Naive thymus-derived CD8-positive, alpha-beta T cell (primary cell): Measurements from ENCODE around the gene ZBTB22. TPM values are rescaled to one million over a fixed set of nuclear protein-coding genes. Genes with fewer than 3 reads are reported as not detected.
"Not testable (repeated sequence)": the region's sequence is repeated elsewhere in the genome, so short reads cannot be mapped to it uniquely, and the experiment has no call there.

ENCODE experiments used
- ATAC-seq, 2 donors: fragments of 150-1000 bp; cut with Tn5 transposase in 1 of 2; sonication (Bioruptor Pico), chemical (Tn5 transposase) in 1 of 2; 1 replicate in 1 of 2; 2 replicates in 1 of 2; pipeline ENCODE4 v1.10.0; 2021; ENCODE audit warnings: mild to moderate bottlenecking in 2 of 2, moderate library complexity in 2 of 2
- POLR2A ChIA-PET: fragments of 350-600 bp; sonication (Branson Sonifier 250); formaldehyde crosslinking; loops from one replicate; lab custom pipeline; 2021; ENCODE audit warnings: antibody characterized with exemption; lab: Charles Lee
- DNase-seq, 10 donors: peaks; one replicate each; pipeline versions ENCODE4 v3.0.0 to v3.0.0-alpha.2; 2020 to 2022
- H3K27ac Mint-ChIP-seq, 10 donors: one replicate each; pipeline ENCODE4 v1.8.0; 2020 to 2022; ENCODE audit warnings: mild to moderate bottlenecking in 10 of 10, mixed read lengths in 10 of 10, moderate library complexity in 4 of 10, inconsistent platforms in 1 of 10
- H3K27me3 Mint-ChIP-seq, 5 donors: one replicate each; pipeline ENCODE4 v1.8.0; 2021 to 2022; ENCODE audit warnings: mixed read lengths in 5 of 5
- H3K36me3 Mint-ChIP-seq, 3 donors: one replicate each; pipeline ENCODE4 v1.8.0; 2020 to 2022; ENCODE audit warnings: mixed read lengths in 3 of 3, mild to moderate bottlenecking in 2 of 3, inconsistent platforms in 1 of 3
- H3K4me1 Mint-ChIP-seq, 4 donors: one replicate each; pipeline ENCODE4 v1.8.0; 2021 to 2022; ENCODE audit warnings: mixed read lengths in 4 of 4
- H3K4me3 Mint-ChIP-seq, 10 donors: one replicate each; pipeline ENCODE4 v1.8.0; 2020 to 2022; ENCODE audit warnings: mild to moderate bottlenecking in 10 of 10, mixed read lengths in 10 of 10, moderate library complexity in 6 of 10, inconsistent platforms in 1 of 10
- H3K9me3 Mint-ChIP-seq, 9 donors: one replicate each; pipeline ENCODE4 v1.8.0; 2020 to 2022; ENCODE audit warnings: mixed read lengths in 9 of 9, mild to moderate bottlenecking in 3 of 9, inconsistent platforms in 1 of 9, moderate library complexity in 1 of 9
- polyA plus RNA-seq, 3 donors: library from polyadenylated mRNA; unstranded; fragments of 300-500 nt; fragmentation: Illumina TruSeq; gene quantifications; one replicate each; pipeline ENCODE4 v1.2.3, GENCODE V29; 2021
- total RNA-seq, 8 experiments: library from RNA in 2 of 8; stranded (reverse) in 2 of 8; gene quantifications; one replicate each; pipeline ENCODE4 v1.2.3 and lab custom pipeline; 2021 to 2026

ZBTB22 gene
- total RNA-seq (10 to 100 TPM; 29.7 to 33.6 TPM), polyA plus RNA-seq (10 to 100 TPM; 10.4 to 13.4 (median 10.7) TPM), total RNA-seq (lab: John Stamatoyannopoulos, UW) (15.7 to 48.5 (median 22.6) reads per million in 6 experiments)

DNA sequence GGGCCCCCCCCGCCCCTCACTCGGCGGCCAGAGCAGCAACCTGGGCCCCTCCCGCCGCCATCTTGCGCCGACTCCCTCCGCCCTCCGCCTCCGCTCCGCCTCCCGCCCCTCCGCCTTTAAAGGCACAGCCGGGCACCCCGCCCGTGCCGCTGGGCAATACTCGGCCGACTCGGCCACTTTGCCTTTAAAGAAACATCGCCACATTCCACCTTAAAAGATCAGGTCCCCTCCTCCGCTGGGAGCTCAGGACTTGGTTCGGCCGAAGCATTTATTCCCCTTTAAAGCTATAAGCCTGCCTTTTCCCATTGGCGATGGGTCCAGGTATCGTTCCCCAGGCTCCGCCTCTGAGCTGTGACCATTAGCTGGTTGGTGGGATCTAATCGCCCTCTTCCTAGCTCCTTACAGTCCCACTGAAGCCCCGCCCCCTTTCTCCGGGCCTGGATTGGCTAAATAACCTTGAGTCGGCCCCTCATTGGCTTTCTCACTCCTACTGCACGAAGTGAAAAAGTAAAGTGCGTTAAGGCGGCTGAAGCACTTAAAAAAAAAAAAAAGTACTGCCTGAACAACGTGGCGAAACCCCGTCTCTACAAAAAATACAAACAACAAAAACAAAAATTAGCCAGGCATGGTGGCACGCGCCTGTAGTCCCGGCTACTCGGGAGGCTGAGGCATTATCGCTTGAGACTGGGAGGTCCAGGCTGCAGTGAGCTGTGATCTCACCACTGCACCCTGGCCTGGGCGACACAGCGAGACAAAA is at the start of gene ZBTB22:
Gene ZBTB22 (minus strand): TSS at position 76 of the 757 bp plus-strand sequence. CDS start 828 bp downstream, outside the sequence.
- H3K27me3 Mint-ChIP-seq = no peaks in the 10 kb centered on the region
- H3K4me1 Mint-ChIP-seq = peaks cover 36 to 87% (median 79%) of the 10 kb centered on the region in 4 donors
- peaks cover 0 to 45% (median 16%) of the 10 kb centered on the region in 3 donors for H3K36me3 Mint-ChIP-seq
- no peaks in the 10 kb centered on the region for H3K9me3 Mint-ChIP-seq
- DNase-seq = peak; percentile 89 to 98 (median 94)
- POLR2A ChIA-PET = interaction anchor here (0.6 to 5.3 kb wide), 28 partner anchors 9 to 1689 kb away, joined by 3 to 141 read pairs (median 5); partner anchors contain the start of genes B3GALT4, PFDN6, RGL2 and RPS18
- H3K4me3 Mint-ChIP-seq = peak within 1 kb of the TSS in 9 of 10 donors; percentile 96 to 100 (median 99)
- H3K27ac Mint-ChIP-seq = peak within 1 kb of the TSS; percentile 95 to 100 (median 98)
- peak; percentile 59 to 62 for ATAC-seq

DNA sequence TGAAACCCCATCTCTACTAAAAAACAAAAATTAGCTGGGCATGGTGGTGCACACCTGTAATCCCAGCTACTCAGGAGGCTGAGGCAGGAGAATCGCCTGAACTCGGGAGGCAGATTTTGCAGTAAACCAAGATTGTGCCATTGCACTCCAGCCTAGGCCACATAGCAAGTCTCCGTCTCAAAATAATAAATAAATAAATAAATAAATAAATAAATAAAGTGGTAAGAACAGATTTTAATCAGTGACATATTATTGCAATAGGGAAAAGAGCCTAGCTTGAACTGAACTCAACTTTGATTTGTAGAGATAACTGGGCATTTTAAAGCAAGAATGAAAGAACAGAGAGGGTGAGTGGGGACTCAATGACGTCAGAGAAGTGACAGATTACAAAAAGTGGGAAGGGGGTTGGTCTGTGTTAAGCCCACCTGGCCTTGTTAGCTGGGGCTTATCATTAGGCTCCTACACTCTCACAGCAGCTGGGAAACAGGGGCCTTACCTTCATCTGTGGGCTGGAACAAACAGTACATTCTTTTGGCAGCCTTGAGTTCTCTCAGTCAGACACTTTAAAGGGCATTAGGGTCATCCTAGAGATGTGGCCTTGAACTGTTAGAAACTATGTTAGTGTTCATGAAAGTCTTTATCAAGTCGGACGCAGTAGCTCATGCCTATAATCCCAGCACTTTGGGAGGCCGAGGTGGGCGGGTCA is 49.6 kb upstream of the ZBTB22 start:
- no peak overlapping the region for H3K4me3 Mint-ChIP-seq
- POLR2A ChIA-PET = interaction anchor here (0.6 to 0.8 kb wide), 3 partner anchors 9 to 195 kb away, joined by 3 to 5 read pairs (median 3); no protein-coding TSS in a partner anchor
- peaks cover 0 to 1% (median 0%) of the 10 kb centered on the region in 4 donors for H3K4me1 Mint-ChIP-seq
- ATAC-seq (no peak), DNase-seq (no peak)
- no peaks in the 10 kb centered on the region for H3K36me3 Mint-ChIP-seq
- no peaks in the 10 kb centered on the region for H3K9me3 Mint-ChIP-seq
- no peak overlapping the region for H3K27ac Mint-ChIP-seq
- no peaks in the 10 kb centered on the region for H3K27me3 Mint-ChIP-seq

DNA sequence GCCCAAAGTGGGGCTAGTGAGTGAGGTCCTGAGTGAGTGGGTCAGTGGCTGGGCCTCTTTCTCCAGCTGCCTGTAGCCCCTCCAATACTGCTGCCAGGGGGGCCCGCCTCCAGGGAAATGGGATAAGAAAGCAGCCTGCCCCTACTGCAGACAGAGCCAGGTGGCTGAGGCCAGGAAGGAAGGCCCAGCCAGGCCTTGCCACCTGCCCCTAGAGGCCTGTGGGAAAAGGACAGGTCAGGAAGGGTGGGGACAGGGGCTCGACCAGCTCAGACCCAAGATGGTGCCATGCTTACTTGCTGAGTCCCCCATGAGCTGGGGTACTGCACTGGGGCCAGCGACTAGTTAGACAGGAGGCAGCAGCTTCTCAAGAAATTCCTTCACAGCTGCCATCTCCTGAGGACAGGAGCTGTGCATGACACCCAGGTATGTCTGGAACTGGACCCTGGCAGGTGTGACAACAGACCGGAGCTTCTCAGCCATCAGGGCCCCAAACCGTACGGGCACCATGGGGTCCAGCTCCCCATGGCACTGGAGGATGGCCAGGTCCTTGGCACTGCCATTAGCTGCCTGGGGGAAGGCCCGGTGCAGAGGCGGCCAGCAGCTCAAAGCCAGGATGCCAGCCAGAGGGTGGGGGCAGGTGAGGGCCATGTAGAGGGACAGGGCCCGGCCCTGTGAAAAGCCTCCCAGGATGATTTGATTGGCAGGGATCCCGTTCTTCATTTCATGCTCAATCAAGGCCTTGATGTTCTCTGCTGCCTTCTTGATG is 47.8 kb upstream of the ZBTB22 start:
- DNase-seq, H3K27ac Mint-ChIP-seq, ATAC-seq, POLR2A ChIA-PET, H3K9me3 Mint-ChIP-seq, H3K4me1 Mint-ChIP-seq, H3K36me3 Mint-ChIP-seq, H3K27me3 Mint-ChIP-seq, H3K4me3 Mint-ChIP-seq: not testable (repeated sequence)

GRCh38 chr6:33364475-33365205 is 47.1 kb upstream of the ZBTB22 start:
- not testable (repeated sequence) for H3K9me3 Mint-ChIP-seq, H3K27me3 Mint-ChIP-seq, H3K27ac Mint-ChIP-seq, ATAC-seq, DNase-seq, H3K4me1 Mint-ChIP-seq, H3K36me3 Mint-ChIP-seq, H3K4me3 Mint-ChIP-seq
- POLR2A ChIA-PET = interaction anchor here (0.6 to 0.7 kb wide), 2 partner anchors 10 to 57 kb away, joined by 3 to 5 read pairs; no protein-coding TSS in a partner anchor

DNA sequence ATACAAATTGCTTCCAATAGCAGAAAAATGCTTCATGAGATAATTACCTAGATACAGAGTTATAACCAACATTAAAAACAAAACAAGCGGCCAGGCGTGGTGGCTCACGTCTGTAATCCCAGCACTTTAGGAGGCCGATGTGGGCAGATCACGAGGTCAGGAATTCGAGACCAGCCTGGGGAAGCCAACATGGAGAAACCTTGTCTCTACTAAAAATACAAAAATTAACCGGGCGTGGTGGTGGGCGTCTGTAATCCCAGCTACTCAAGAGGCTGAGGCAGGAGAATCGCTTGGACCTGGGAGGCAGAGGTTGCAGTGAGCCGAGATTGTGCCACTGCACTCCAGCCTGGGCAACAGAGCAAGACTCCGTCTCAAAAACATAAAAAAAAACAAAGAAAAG is 45.9 kb upstream of the ZBTB22 start:
- H3K9me3 Mint-ChIP-seq, H3K4me1 Mint-ChIP-seq, H3K36me3 Mint-ChIP-seq, DNase-seq, H3K4me3 Mint-ChIP-seq, ATAC-seq, H3K27me3 Mint-ChIP-seq: not testable (repeated sequence)
- POLR2A ChIA-PET = interaction anchor here (0.6 kb wide), 1 partner anchor 20 kb away, joined by 3 read pairs; no protein-coding TSS in a partner anchor
- H3K27ac Mint-ChIP-seq = peak overlapping the region in 1 of 10 donors; percentile 19

- no peak for DNase-seq
- POLR2A ChIA-PET = interaction anchor here (0.6 kb wide), 1 partner anchor 97 kb away, joined by 5 read pairs; no protein-coding TSS in a partner anchor
- Mint-ChIP-seq H3K4me1 (peaks cover 0 to 4% (median 0%) of the 10 kb centered on the region in 4 donors), H3K36me3 (no peaks in the 10 kb centered on the region), H3K9me3 (no peaks in the 10 kb centered on the region), H3K27me3 (no peaks in the 10 kb centered on the region), H3K27ac (peak overlapping the region in 2 of 10 donors; percentile 30 to 71), H3K4me3 (no peak overlapping the region)
- no peak for ATAC-seq
Observed at GRCh38 chr6:33359331-33359730, 41.8 kb upstream of the ZBTB22 start.

DNA sequence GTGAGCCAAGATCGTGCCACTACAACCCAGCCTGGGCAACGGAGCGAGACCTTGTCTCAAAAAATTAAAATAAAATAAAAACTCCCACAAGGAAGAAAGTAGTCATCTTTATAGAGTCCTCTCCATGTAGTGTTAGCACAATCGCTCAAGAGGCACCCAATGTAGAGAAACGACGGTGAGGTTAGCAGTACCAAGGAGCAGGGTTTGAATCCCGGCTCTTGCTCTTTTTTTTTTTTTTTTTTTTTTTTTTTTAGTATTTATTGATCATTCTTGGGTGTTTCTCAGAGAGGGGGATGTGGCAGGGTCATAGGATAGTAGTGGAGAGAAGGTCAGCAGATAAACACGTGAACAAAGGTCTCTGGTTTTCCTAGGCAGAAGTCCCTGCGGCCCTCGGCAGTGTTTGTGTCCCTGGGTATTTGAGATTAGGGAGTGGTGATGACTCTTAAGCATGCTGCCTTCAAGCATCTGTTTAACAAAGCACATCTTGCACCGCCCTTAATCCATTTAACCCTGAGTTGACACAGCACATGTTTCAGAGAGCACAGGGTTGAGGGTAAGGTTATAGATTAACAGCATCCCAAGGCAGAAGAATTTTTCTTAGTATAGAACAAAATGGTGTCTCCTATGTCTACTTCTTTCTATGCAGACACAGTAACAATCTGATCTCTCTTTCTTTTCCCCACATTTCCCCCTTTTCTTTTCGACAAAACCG is 39.8 kb upstream of the ZBTB22 start:
- not testable (repeated sequence) for DNase-seq, H3K4me3 Mint-ChIP-seq, H3K4me1 Mint-ChIP-seq, H3K36me3 Mint-ChIP-seq, H3K9me3 Mint-ChIP-seq, ATAC-seq, H3K27me3 Mint-ChIP-seq
- H3K27ac Mint-ChIP-seq = peak overlapping the region in 1 of 10 donors; percentile 11
- POLR2A ChIA-PET = interaction anchor here (0.9 kb wide), 1 partner anchor 12 kb away, joined by 3 read pairs; no protein-coding TSS in a partner anchor

GRCh38 chr6:33356295-33356694 is 38.8 kb upstream of the ZBTB22 start:
- Mint-ChIP-seq H3K4me3 (no peak overlapping the region), H3K27me3 (no peaks in the 10 kb centered on the region), H3K4me1 (peaks cover 0 to 4% (median under 1%) of the 10 kb centered on the region in 4 donors), H3K27ac (peak overlapping the region in 2 of 10 donors; percentile 64 to 71), H3K9me3 (no peaks in the 10 kb centered on the region), H3K36me3 (no peaks in the 10 kb centered on the region)
- no peak for DNase-seq
- POLR2A ChIA-PET = interaction anchor here (0.9 kb wide), 1 partner anchor 11 kb away, joined by 3 read pairs; no protein-coding TSS in a partner anchor
- no peak for ATAC-seq

GRCh38 chr6:33355860-33356259 is 38.3 kb upstream of the ZBTB22 start:
- peak overlapping the region in 3 of 10 donors; percentile 64 to 89 (median 74) for H3K27ac Mint-ChIP-seq
- ATAC-seq, H3K27me3 Mint-ChIP-seq, H3K9me3 Mint-ChIP-seq, H3K36me3 Mint-ChIP-seq, H3K4me3 Mint-ChIP-seq, DNase-seq, POLR2A ChIA-PET, H3K4me1 Mint-ChIP-seq: not testable (repeated sequence)

GRCh38 chr6:33347816-33348215 is 30.3 kb upstream of the ZBTB22 start:
- H3K27ac Mint-ChIP-seq = peak overlapping the region in 3 of 10 donors; percentile 10 to 68 (median 21)
- H3K4me3 Mint-ChIP-seq = no peak overlapping the region
- DNase-seq (no peak), ATAC-seq (no peak)
- no peaks in the 10 kb centered on the region for H3K36me3 Mint-ChIP-seq
- H3K9me3 Mint-ChIP-seq = peaks cover 0 to 2% (median 0%) of the 10 kb centered on the region in 9 donors
- H3K27me3 Mint-ChIP-seq = no peaks in the 10 kb centered on the region
- POLR2A ChIA-PET = interaction anchor here (0.6 to 1.1 kb wide), 2 partner anchors 35 to 39 kb away, joined by 3 read pairs; partner anchors contain the start of gene TAPBP
- H3K4me1 Mint-ChIP-seq = peaks cover 28 to 45% (median 39%) of the 10 kb centered on the region in 4 donors

GRCh38 chr6:33346972-33347371 is 29.4 kb upstream of the ZBTB22 start:
- not testable (repeated sequence) for DNase-seq, ATAC-seq, H3K27me3 Mint-ChIP-seq, H3K9me3 Mint-ChIP-seq, H3K36me3 Mint-ChIP-seq
- Mint-ChIP-seq H3K4me3 (peak overlapping the region in 2 of 10 donors; percentile 2 to 33), H3K4me1 (peaks cover 28 to 47% (median 42%) of the 10 kb centered on the region in 4 donors), H3K27ac (peak overlapping the region in 6 of 10 donors; percentile 21 to 99 (median 70))
- POLR2A ChIA-PET = interaction anchor here (0.6 to 1.1 kb wide), 2 partner anchors 34 to 38 kb away, joined by 3 read pairs; partner anchors contain the start of gene TAPBP
